HEK293 (cell line): ENCODE results near the gene THOP1.

ENCODE experiments used
- CTCF ChIA-PET: fragments of 350-600 bp; formaldehyde crosslinking; extraction: SDS; loops from one replicate; lab custom pipeline; 2021; ENCODE audit warnings: antibody characterized with exemption; lab: Yijun Ruan, JAX
- POLR2A ChIA-PET: fragments of 300-600 bp; formaldehyde crosslinking; extraction: SDS; loops from one replicate; lab custom pipeline; 2020; ENCODE audit warnings: antibody characterized with exemption, inconsistent platforms; lab: Yijun Ruan, JAX
- H3K27ac ChIP-seq: fragments of 200-500 bp; sonication (Bioruptor generic); 2 replicates; pipeline ENCODE4 v1.5.1; 2014; ENCODE audit warnings: low read depth, low read length, control low read depth, inconsistent platforms; ENCODE audit errors: extremely low read depth
- H3K36me3 ChIP-seq, 2 experiments: fragments of 200-500 bp in 1 of 2; sonication (Bioruptor generic) in 1 of 2; 1 replicate in 1 of 2; 2 replicates in 1 of 2; pipeline ENCODE4 v1.5.1; 2014 to 2017; ENCODE audit warnings: inconsistent platforms in 2 of 2, low read length in 2 of 2; ENCODE audit not compliant: control insufficient read depth in 2 of 2, insufficient read depth in 1 of 2
- H3K4me1 ChIP-seq: fragments of 200-500 bp; sonication (Bioruptor generic); 2 replicates; pipeline ENCODE4 v1.5.1; 2014; ENCODE audit warnings: mild to moderate bottlenecking, low read length, inconsistent platforms; ENCODE audit not compliant: control insufficient read depth, insufficient read depth
- H3K4me3 ChIP-seq: 2 replicates; pipeline ENCODE4 v1.5.1; 2011; ENCODE audit warnings: low read depth, mild to moderate bottlenecking, control low read depth, low read length, moderate library complexity
- H3K9me3 ChIP-seq: fragments of 200-500 bp; sonication (Bioruptor generic); 2 replicates; pipeline ENCODE4 v1.5.1; 2014; ENCODE audit warnings: low read depth, low read length, inconsistent platforms; ENCODE audit not compliant: control insufficient read depth, insufficient read depth
- RBAK ChIP-seq: fragments of 450-650 bp; formaldehyde crosslinking; IDR thresholded peaks from 2 replicates; pipeline ENCODE4 v1.5.1; 2016; ENCODE audit warnings: missing biosample characterization, missing genetic modification characterization
- SCRT2 ChIP-seq: fragments of 450-650 bp; formaldehyde crosslinking; IDR thresholded peaks from 2 replicates; pipeline ENCODE4 v1.5.1; 2016; ENCODE audit warnings: missing biosample characterization, missing genetic modification characterization
- YY1 ChIP-seq: fragments of 450-650 bp; formaldehyde crosslinking; IDR thresholded peaks from 2 replicates; pipeline ENCODE4 v1.5.1; 2018; ENCODE audit warnings: missing biosample characterization, missing genetic modification characterization
- ZBTB1 ChIP-seq: fragments of 450-650 bp; formaldehyde crosslinking; IDR thresholded peaks from 2 replicates; pipeline ENCODE4 v1.5.1; 2016; ENCODE audit warnings: missing biosample characterization, missing genetic modification characterization
- ZNF138 ChIP-seq: fragments of 450-650 bp; formaldehyde crosslinking; IDR thresholded peaks from 2 replicates; pipeline ENCODE4 v1.5.1; 2016; ENCODE audit warnings: missing biosample characterization, missing genetic modification characterization, borderline replicate concordance
- ZNF175 ChIP-seq: fragments of 450-650 bp; formaldehyde crosslinking; IDR thresholded peaks from 2 replicates; pipeline ENCODE4 v1.5.1; 2016; ENCODE audit warnings: missing biosample characterization, missing genetic modification characterization
- ZNF19 ChIP-seq: fragments of 450-650 bp; formaldehyde crosslinking; IDR thresholded peaks from 2 replicates; pipeline ENCODE4; 2016; ENCODE audit warnings: missing biosample characterization, missing genetic modification characterization, low read depth
- ZNF2 ChIP-seq: fragments of 450-650 bp; formaldehyde crosslinking; IDR thresholded peaks from 2 replicates; pipeline ENCODE4 v1.5.1; 2016; ENCODE audit warnings: missing biosample characterization, missing genetic modification characterization
- ZNF302 ChIP-seq: fragments of 450-650 bp; formaldehyde crosslinking; IDR thresholded peaks from 2 replicates; pipeline ENCODE4 v1.5.1; 2016; ENCODE audit warnings: missing biosample characterization, missing genetic modification characterization, low read depth
- ZNF362 ChIP-seq: fragments of 450-650 bp; formaldehyde crosslinking; IDR thresholded peaks from 2 replicates; pipeline ENCODE4 v1.5.1; 2016; ENCODE audit warnings: missing biosample characterization, missing genetic modification characterization
- ZNF398 ChIP-seq: fragments of 450-650 bp; formaldehyde crosslinking; IDR thresholded peaks from 2 replicates; pipeline ENCODE4 v1.5.1; 2017; ENCODE audit warnings: missing biosample characterization, missing genetic modification characterization
- ZNF600 ChIP-seq: fragments of 450-650 bp; formaldehyde crosslinking; IDR thresholded peaks from 2 replicates; pipeline ENCODE4 v1.5.1; 2016; ENCODE audit warnings: missing biosample characterization, missing genetic modification characterization
- TF ChIP-seq, protein P1 (sequence below): fragments of 450-650 bp; formaldehyde crosslinking; IDR thresholded peaks from 2 replicates; pipeline ENCODE4 v1.5.1; 2016; ENCODE audit warnings: missing biosample characterization, missing genetic modification characterization
- TF ChIP-seq, protein P2 (sequence below): fragments of 450-650 bp; formaldehyde crosslinking; IDR thresholded peaks from 2 replicates; pipeline ENCODE4 v1.5.1; 2016; ENCODE audit warnings: missing biosample characterization, missing genetic modification characterization
- TF ChIP-seq, protein P3 (sequence below): fragments of 450-650 bp; IDR thresholded peaks from 2 replicates; pipeline ENCODE4 v1.5.1; 2018; ENCODE audit warnings: missing biosample characterization, missing genetic modification characterization
- TF ChIP-seq, protein P4 (sequence below): fragments of 450-650 bp; formaldehyde crosslinking; IDR thresholded peaks from 2 replicates; pipeline ENCODE4 v1.5.1; 2016; ENCODE audit warnings: missing biosample characterization, missing genetic modification characterization

The THOP1 gene

DNA sequence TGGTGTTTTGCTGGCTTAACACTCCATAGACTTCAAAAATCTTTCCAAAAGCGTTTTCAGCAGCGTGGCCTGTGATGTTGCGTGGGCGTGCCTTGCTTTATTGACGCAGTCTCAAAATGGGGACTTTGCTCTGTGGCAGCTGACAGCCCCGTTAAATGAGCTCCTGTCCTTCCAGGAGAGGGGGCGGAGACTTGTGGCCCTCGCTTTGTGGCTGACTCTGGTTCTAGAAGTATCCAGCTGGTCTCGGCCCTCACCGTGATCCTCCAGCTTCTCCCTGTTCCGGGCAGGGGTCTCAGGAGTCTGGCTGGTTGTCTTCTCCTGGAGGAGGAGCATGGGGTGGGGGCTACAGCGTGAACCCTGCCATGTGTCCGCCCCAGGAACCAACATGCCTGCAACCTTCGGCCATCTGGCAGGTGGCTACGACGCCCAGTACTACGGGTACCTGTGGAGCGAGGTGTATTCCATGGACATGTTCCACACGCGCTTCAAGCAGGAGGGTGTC, 26.0 kb downstream of the THOP1 start (continued):
- TF ChIP-seq, protein P1, sequence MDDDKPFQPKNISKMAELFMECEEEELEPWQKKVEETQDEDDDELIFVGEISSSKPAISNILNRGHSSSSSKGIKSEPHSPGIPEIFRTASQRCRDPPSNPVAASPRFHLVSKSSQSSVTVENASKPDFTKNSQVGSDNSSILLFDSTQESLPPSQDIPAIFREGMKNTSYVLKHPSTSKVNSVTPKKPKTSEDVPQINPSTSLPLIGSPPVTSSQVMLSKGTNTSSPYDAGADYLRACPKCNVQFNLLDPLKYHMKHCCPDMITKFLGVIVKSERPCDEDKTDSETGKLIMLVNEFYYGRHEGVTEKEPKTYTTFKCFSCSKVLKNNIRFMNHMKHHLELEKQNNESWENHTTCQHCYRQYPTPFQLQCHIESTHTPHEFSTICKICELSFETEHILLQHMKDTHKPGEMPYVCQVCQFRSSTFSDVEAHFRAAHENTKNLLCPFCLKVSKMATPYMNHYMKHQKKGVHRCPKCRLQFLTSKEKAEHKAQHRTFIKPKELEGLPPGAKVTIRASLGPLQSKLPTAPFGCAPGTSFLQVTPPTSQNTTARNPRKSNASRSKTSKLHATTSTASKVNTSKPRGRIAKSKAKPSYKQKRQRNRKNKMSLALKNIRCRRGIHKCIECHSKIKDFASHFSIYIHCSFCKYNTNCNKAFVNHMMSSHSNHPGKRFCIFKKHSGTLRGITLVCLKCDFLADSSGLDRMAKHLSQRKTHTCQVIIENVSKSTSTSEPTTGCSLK, result no peak
- no peak for TF ChIP-seq RBAK (tag by site-specific recombination)
- TF ChIP-seq ZNF302 (tag by site-specific recombination), result no peak
- no peak for TF ChIP-seq ZNF175 (tag by site-specific recombination)

GRCh38 chr19:2811735-2812413, 26.6 kb downstream of the THOP1 start:
- CTCF ChIA-PET, result no interaction called here
- no peak for TF ChIP-seq ZNF302 (tag by site-specific recombination)
- no peak for TF ChIP-seq ZNF19
- 0 out of 2 replicates have a peak, but pooled peaks have one; percentile 19 for TF ChIP-seq SCRT2 (tag by site-specific recombination)
- TF ChIP-seq ZNF362, result no peak
- no peak for TF ChIP-seq ZBTB1 (tag by site-specific recombination)
- no peak for TF ChIP-seq ZNF2
- TF ChIP-seq, protein P2, sequence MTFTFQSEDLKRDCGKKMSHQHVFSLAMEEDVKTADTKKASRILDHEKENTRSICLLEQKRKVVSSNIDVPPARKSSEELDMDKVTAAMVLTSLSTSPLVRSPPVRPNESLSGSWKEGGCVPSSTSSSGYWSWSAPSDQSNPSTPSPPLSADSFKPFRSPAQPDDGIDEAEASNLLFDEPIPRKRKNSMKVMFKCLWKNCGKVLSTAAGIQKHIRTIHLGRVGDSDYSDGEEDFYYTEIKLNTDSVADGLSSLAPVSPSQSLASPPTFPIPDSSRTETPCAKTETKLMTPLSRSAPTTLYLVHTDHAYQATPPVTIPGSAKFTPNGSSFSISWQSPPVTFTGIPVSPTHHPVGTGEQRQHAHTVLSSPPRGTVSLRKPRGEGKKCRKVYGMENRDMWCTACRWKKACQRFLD (tag by site-specific recombination), result no peak
- no peak for TF ChIP-seq ZNF138 (tag by site-specific recombination)
- TF ChIP-seq ZNF600, result peak; percentile 64
- TF ChIP-seq ZNF398 (tag by site-specific recombination), result no peak
- no peak for TF ChIP-seq YY1 (tag by site-specific recombination)
- TF ChIP-seq, protein P3, sequence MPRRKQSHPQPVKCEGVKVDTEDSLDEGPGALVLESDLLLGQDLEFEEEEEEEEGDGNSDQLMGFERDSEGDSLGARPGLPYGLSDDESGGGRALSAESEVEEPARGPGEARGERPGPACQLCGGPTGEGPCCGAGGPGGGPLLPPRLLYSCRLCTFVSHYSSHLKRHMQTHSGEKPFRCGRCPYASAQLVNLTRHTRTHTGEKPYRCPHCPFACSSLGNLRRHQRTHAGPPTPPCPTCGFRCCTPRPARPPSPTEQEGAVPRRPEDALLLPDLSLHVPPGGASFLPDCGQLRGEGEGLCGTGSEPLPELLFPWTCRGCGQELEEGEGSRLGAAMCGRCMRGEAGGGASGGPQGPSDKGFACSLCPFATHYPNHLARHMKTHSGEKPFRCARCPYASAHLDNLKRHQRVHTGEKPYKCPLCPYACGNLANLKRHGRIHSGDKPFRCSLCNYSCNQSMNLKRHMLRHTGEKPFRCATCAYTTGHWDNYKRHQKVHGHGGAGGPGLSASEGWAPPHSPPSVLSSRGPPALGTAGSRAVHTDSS (tag by site-specific recombination), result no peak
- TF ChIP-seq, protein P4, sequence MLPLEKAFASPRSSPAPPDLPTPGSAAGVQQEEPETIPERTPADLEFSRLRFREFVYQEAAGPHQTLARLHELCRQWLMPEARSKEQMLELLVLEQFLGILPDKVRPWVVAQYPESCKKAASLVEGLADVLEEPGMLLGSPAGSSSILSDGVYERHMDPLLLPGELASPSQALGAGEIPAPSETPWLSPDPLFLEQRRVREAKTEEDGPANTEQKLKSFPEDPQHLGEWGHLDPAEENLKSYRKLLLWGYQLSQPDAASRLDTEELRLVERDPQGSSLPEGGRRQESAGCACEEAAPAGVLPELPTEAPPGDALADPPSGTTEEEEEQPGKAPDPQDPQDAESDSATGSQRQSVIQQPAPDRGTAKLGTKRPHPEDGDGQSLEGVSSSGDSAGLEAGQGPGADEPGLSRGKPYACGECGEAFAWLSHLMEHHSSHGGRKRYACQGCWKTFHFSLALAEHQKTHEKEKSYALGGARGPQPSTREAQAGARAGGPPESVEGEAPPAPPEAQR (tag by site-specific recombination), result no peak
- H3K4me1 ChIP-seq, result no peaks in the 10 kb centered on the region

More at GRCh38 chr19:2811735-2812413, 26.6 kb downstream of the THOP1 start:
- H3K4me3 ChIP-seq, result no peak overlapping the region
- H3K36me3 ChIP-seq, result peaks cover 0 to 76% of the 10 kb centered on the region in 2 experiments; a peak in 1 of 3 replicates
- no peak overlapping the region for H3K27ac ChIP-seq
- H3K9me3 ChIP-seq, result no peaks in the 10 kb centered on the region
- POLR2A ChIA-PET, result interaction anchor here (1.6 kb wide), 1 partner anchor 27 kb away, joined by 5 read pairs; the partner anchor contains the start of gene THOP1
